ENCODE measurements around the gene MAP3K7.

- TF ChIP-seq, protein P1, sequence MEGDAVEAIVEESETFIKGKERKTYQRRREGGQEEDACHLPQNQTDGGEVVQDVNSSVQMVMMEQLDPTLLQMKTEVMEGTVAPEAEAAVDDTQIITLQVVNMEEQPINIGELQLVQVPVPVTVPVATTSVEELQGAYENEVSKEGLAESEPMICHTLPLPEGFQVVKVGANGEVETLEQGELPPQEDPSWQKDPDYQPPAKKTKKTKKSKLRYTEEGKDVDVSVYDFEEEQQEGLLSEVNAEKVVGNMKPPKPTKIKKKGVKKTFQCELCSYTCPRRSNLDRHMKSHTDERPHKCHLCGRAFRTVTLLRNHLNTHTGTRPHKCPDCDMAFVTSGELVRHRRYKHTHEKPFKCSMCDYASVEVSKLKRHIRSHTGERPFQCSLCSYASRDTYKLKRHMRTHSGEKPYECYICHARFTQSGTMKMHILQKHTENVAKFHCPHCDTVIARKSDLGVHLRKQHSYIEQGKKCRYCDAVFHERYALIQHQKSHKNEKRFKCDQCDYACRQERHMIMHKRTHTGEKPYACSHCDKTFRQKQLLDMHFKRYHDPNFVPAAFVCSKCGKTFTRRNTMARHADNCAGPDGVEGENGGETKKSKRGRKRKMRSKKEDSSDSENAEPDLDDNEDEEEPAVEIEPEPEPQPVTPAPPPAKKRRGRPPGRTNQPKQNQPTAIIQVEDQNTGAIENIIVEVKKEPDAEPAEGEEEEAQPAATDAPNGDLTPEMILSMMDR (IDR thresholded peaks at IDR 0.05; ENCODE audit: low read depth, low read length, poor library complexity, severe bottlenecking), result no peak
- TF ChIP-seq EZH2phosphoT487 (IDR thresholded peaks at IDR 0.05; ENCODE audit: borderline replicate concordance, low read length), result peak; percentile 80
These were observed 24.1 kb upstream of the MAP3K7 start for GRCh38 chr6:90610751-90611542.

Measured in DOHH2 (cell line).